Activated T-cell treated with anti-CD3 and anti-CD28 coated beads, Interleukin-2, amount 50 U/mL, for 24 hours (primary cell): ENCODE data around the gene PARD3B.

ENCODE experiments used
- DNase-seq: peaks from one replicate; pipeline ENCODE4 v3.0.0-alpha.2; 2020
- H3K27ac Mint-ChIP-seq: 2 replicates; pipeline ENCODE4 v1.8.0; 2020; ENCODE audit warnings: mild to moderate bottlenecking, mixed read lengths
- H3K27me3 Mint-ChIP-seq: 2 replicates; pipeline ENCODE4 v1.8.0; 2020; ENCODE audit warnings: mixed read lengths
- H3K36me3 Mint-ChIP-seq: 2 replicates; pipeline ENCODE4 v1.8.0; 2020; ENCODE audit warnings: low read depth, mixed read lengths
- H3K4me1 Mint-ChIP-seq: 2 replicates; pipeline ENCODE4 v1.8.0; 2020; ENCODE audit warnings: low read depth, mixed read lengths
- H3K4me3 Mint-ChIP-seq: 2 replicates; pipeline ENCODE4 v1.8.0; 2020; ENCODE audit warnings: mild to moderate bottlenecking, moderate library complexity, mixed read lengths
- H3K9me3 Mint-ChIP-seq: 2 replicates; pipeline ENCODE4 v1.8.0; 2020; ENCODE audit warnings: mixed read lengths

The PARD3B gene

DNA sequence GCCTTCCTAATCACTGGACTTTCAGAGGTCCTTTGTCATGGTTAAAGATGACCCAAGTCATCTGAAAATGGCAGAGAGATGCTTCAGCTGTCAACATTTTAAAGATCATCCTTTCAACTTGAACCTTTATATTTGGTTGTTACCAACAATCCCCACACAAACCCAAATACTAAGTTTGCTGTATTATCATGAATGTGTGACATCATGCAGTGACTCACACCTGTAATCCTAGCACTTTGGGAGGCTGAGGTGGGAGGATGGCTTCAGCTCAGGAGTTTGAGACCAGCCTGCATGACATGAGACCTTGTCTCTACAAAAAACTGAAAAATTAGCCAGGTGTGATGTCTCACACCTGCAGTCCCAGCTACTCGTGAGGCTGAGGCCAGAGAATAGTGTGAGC lies 1081.8 kb downstream of the PARD3B start:
- Mint-ChIP-seq H3K27me3 (no peaks in the 10 kb centered on the region), H3K9me3 (no peaks in the 10 kb centered on the region), H3K27ac (no peak overlapping the region), H3K36me3 (no peaks in the 10 kb centered on the region), H3K4me1 (no peaks in the 10 kb centered on the region), H3K4me3 (no peak overlapping the region)
- DNase-seq = no peak

DNA sequence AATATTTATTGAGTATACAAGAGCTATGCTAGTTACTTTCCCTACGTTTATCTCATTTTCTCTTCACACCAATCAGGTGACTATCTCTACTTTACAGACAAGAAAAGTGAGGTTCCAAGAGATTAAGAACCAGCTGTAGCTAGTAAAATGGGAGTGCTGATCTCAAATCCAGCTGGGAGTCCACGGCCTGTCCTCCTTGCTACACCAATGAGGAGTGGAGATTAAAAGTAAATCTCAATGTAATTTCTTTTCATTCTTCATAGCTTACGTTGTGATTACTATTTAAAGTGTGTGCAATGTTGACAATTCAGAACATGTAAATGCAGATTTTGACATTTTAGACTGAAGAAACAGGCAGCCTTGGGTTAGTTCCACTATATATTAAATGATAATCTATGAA lies 1083.1 kb downstream of the PARD3B start:
- DNase-seq = no peak
- no peak overlapping the region for H3K27ac Mint-ChIP-seq
- no peaks in the 10 kb centered on the region for H3K9me3 Mint-ChIP-seq
- H3K27me3 Mint-ChIP-seq = no peaks in the 10 kb centered on the region
- no peaks in the 10 kb centered on the region for H3K4me1 Mint-ChIP-seq
- H3K4me3 Mint-ChIP-seq = no peak overlapping the region
- H3K36me3 Mint-ChIP-seq = no peaks in the 10 kb centered on the region

DNA sequence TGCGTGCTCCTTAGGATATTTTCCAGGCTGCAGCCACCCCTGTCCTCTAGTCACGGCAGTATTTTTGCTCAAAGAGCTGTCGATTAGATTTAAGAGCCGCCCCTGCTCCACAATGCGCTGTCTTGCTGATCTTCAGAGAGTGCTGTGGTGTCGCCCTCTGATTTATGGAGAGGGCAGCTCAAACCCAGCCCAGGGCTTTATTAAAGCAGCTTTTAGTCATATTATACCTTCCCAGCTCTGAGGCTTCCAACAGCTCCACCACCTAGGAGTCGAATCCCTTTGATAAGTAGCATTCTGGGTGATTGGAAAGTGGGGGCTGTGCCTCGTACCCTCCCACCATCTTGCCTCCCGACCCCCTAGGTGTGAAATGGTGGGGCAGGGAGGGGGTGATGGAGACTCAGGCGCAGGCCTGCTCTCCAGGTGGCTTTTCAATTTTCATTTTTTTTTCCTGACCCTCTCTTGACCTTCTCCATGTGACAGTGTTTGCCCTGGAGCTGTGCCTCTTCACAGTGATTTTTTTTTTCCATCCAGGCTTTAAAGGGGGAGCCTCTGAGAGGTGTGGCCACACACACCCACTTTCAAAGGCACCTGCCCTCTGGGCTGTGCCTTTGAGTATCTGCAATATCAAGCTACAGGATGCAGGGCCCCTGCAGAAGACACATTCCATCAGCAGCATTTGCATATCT lies 1084.0 kb downstream of the PARD3B start:
- Mint-ChIP-seq H3K36me3 (no peaks in the 10 kb centered on the region), H3K9me3 (no peaks in the 10 kb centered on the region), H3K27me3 (no peaks in the 10 kb centered on the region), H3K4me3 (no peak overlapping the region), H3K27ac (no peak overlapping the region), H3K4me1 (no peaks in the 10 kb centered on the region)
- no peak for DNase-seq

DNA sequence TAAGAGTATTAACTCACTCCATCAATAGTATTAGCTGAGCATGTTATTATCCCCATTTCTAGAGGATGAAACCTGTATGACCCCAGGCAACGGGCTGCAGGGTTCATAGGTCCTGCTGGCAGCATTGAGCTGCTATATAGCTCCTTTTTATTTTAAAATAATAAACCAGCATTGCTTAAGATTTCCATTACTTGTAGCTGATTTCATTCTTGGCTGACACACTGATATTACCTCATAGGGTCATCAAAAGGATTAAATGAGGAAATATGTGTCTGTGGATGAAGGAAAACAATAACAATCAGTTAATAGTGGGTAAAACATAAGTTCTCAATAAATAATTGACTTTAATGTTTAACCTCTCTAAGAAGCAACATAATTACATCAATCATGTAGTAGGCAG lies 1088.7 kb downstream of the PARD3B start:
- Mint-ChIP-seq H3K9me3 (no peaks in the 10 kb centered on the region), H3K4me1 (peaks cover 15% of the 10 kb centered on the region), H3K36me3 (no peaks in the 10 kb centered on the region), H3K27me3 (no peaks in the 10 kb centered on the region), H3K27ac (no peak overlapping the region), H3K4me3 (no peak overlapping the region)
- no peak for DNase-seq

DNA sequence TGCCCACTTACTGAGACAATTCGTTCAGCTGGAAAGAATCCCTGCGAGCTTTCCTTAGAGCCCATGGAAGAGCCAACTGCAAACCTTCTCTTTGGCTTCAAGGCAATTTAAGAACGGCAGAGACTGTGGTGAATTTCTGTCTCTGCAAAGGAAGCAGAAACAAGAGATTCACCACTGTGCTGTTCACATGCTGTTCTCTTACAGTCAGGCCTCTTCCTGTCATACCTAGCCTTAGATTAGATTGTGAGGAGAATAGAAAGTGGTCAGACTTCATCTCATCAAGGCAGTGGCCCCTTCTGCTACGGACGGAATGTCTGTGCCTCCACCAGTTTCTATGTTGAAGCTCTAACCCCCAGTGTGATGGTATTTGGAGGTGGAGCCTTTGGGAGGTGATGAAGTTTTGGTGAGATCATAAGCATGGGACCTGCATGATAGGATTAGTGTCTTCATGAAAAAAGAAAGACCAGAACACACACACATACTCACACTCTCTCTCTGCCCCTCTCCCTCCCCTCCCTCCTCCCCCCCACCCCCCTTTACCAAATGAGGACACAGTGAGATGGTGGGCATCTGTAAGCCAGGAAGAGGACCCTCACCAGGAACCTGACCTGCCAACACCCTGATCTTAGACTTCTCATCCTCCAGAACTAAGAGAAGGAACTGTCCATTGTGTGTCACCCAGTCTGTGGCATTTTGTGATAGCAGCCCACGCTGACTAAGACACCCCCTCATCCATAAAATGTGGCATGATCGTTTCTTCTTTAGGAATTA lies 1091.5 kb downstream of the PARD3B start:
- H3K4me3 Mint-ChIP-seq = no peak overlapping the region
- no peaks in the 10 kb centered on the region for H3K27me3 Mint-ChIP-seq
- H3K4me1 Mint-ChIP-seq = peaks cover 22% of the 10 kb centered on the region
- DNase-seq = no peak
- H3K9me3 Mint-ChIP-seq = no peaks in the 10 kb centered on the region
- H3K36me3 Mint-ChIP-seq = no peaks in the 10 kb centered on the region
- no peak overlapping the region for H3K27ac Mint-ChIP-seq

DNA sequence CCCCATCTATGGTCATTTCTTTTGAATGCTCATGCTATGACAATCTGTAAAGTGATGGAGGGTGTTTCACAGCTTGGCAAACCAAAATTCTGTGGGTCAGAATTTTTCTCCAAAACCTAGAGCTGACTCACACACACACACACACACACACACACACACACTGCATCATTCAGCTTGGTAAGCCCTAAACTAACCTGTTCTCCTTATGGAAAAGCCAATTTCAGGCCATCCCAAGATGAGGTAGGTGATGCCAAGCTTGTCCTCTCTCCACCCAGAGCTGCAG lies 1092.0 kb downstream of the PARD3B start:
- no peak overlapping the region for H3K4me3 Mint-ChIP-seq
- H3K36me3 Mint-ChIP-seq = no peaks in the 10 kb centered on the region
- no peaks in the 10 kb centered on the region for H3K27me3 Mint-ChIP-seq
- DNase-seq = no peak
- H3K9me3 Mint-ChIP-seq = no peaks in the 10 kb centered on the region
- H3K4me1 Mint-ChIP-seq = peaks cover 22% of the 10 kb centered on the region
- peak overlapping the region; percentile 33 for H3K27ac Mint-ChIP-seq

DNA sequence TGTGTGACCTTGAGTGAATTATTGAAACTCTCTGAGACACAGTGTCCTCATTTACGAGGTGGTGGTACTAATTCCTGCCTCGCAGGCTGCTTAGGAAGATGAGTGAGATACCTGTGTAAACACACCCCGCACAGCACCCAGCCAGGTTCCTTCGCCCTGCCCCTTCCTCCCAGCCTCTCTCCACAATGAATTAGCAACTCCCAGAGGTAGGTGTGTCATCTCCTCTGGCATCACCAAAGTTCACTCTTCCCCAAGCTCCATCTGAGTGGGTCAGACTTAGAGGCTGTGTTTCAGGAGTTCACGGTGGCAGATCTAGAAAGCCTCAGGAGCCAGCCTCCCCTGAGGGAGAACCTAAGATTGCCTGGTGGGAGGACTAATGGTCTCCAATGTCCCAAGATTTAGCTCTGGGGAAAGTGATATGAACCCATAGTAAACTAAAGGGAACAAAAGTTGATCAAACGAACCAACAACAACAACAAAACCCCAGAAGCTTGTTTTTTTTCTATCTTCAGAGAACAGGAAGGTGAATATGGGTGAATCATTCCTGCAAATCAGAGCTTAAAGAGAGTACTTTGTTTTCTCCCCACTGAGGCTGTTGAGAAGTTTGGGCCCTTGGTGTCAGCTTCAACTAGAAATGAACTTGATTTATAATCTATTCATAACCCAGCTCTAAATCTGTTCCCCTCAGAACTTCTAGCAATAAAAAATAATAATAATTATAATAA lies 1092.7 kb downstream of the PARD3B start:
- no peak for DNase-seq
- Mint-ChIP-seq H3K4me3 (no peak overlapping the region), H3K9me3 (no peaks in the 10 kb centered on the region), H3K27ac (peak overlapping the region; percentile 33), H3K4me1 (peaks cover 22% of the 10 kb centered on the region), H3K36me3 (no peaks in the 10 kb centered on the region), H3K27me3 (peaks cover 5% of the 10 kb centered on the region)

DNA sequence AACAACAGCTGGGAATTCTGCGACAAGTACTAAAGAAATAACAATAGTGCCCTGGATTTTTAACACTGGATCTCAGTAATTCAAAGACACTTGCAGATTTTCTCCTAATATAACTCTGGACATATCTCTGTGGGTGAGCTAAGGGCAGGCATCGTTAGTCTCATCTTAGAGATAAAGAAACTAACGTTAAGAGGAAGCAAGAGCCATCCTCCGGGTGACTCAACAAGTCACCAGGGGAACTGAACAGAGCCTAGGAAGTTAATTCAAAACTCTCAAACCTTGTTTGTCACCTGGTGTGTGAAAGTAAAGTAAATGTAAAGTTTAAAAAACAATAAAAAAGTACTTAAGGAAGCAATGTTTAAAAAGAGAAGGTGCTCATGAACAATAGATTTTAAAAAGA lies 1095.4 kb downstream of the PARD3B start:
- H3K4me3 Mint-ChIP-seq = no peak overlapping the region
- peaks cover 10% of the 10 kb centered on the region for H3K27me3 Mint-ChIP-seq
- H3K9me3 Mint-ChIP-seq = no peaks in the 10 kb centered on the region
- peaks cover 22% of the 10 kb centered on the region for H3K4me1 Mint-ChIP-seq
- H3K36me3 Mint-ChIP-seq = no peaks in the 10 kb centered on the region
- DNase-seq = no peak
- H3K27ac Mint-ChIP-seq = no peak overlapping the region

DNA sequence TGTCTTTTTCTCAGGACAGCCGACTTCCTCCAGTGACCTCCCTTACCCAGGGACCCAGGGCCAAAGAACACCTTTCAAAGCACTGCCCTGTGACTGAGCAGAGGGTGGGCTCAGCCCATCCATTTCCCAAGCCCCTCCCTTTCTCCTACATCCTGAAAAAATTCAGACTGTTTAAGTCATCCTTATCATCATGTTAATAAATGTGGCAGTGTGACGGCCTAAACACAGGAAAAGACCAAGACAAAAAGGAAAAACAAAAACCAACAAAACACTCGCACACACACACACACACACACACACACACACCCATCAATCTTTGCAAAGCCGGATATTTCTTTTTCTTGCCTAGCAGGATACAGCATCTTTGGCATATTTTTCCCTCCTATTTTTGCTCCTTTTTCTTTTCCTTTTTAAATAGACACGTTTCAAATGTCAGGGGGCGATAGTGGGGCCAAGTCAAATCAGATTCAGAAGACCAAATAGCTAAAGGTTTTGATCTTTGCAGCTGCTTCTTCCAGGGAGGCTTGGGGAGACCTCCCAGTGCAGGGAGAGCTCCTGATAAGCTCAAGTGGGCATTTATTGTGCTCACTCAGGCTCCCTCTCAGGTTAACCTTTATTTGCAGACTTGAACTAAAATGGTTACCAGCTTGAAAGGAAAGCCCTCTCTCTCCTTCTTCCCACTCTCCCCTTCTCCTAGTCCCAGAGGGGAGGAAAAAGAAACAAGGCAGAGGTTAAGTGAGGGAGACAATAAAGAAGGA lies 1097.5 kb downstream of the PARD3B start:
- Mint-ChIP-seq H3K4me1 (peaks cover 10% of the 10 kb centered on the region), H3K9me3 (no peaks in the 10 kb centered on the region), H3K27me3 (peaks cover 10% of the 10 kb centered on the region), H3K36me3 (no peaks in the 10 kb centered on the region), H3K27ac (no peak overlapping the region), H3K4me3 (no peak overlapping the region)
- no peak for DNase-seq

DNA sequence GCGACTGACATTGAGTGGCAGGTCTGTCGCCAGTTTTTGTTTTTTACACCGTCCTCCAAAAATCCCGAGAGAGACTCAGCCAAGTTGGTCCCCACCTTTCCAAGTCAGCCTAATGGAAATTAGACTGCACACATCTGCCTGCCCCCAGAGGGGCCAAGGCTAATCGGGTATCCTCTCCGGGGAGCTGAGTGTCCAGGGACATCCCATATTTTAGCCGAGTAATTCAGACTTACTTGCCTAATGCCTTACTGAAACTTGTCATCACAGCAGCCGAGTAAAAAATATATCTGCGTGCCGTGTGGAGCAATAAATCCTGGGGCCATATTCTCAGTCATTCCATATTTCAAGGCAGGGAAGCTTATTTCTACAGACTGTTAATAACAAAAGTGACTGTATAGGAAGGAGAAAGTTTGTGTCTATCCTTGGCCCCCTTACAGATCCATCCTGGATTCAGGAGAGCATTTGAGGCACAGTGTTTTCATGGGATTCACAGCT lies 1098.2 kb downstream of the PARD3B start:
- no peak for DNase-seq
- Mint-ChIP-seq H3K36me3 (no peaks in the 10 kb centered on the region), H3K4me3 (no peak overlapping the region), H3K27me3 (peaks cover 10% of the 10 kb centered on the region), H3K4me1 (peaks cover 7% of the 10 kb centered on the region), H3K27ac (no peak overlapping the region), H3K9me3 (no peaks in the 10 kb centered on the region)

DNA sequence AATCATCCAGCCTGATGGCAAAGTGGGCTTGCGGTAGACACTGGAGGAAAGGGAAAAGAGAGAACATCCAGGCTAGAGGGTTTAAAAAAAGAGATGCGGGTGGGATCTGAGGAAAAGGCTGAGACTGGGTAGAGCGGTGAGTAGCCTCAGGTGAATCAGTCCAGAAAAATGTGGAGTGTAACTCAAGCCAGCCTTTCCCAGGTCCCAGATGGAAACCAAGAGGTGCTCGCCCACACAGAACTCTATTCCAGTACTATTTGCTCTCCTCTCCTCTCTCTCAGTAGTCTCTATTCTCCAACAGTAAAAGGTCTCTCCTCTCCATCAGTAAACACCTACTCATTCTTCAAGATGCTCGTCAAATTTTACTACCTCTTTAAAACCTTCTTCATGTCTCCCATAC lies 1098.7 kb downstream of the PARD3B start:
- no peak overlapping the region for H3K4me3 Mint-ChIP-seq
- no peak overlapping the region for H3K27ac Mint-ChIP-seq
- no peaks in the 10 kb centered on the region for H3K9me3 Mint-ChIP-seq
- no peak for DNase-seq
- H3K27me3 Mint-ChIP-seq = peaks cover 10% of the 10 kb centered on the region
- no peaks in the 10 kb centered on the region for H3K36me3 Mint-ChIP-seq
- peaks cover 7% of the 10 kb centered on the region for H3K4me1 Mint-ChIP-seq

DNA sequence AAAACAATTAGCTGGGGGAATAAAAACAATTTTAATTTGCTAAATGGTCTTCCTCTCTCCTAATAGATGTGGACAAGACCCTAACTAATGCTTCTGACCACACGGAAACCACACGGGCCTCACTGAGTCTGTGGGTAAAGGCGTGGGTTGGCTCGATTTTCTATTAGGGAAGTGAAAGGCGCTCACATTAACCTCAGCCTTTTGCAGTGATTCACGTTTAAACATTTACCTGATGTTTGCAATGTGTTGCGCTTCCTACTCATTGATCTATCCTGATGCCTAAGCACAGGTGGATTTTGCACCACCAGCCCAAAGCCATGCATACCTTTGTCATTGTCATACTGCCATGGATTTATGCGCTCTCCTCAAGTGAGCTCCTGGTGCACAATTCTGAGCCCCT lies 1101.4 kb downstream of the PARD3B start:
- H3K27ac Mint-ChIP-seq = no peak overlapping the region
- DNase-seq = no peak
- H3K9me3 Mint-ChIP-seq = no peaks in the 10 kb centered on the region
- H3K36me3 Mint-ChIP-seq = no peaks in the 10 kb centered on the region
- no peaks in the 10 kb centered on the region for H3K4me1 Mint-ChIP-seq
- peaks cover 10% of the 10 kb centered on the region for H3K27me3 Mint-ChIP-seq
- no peak overlapping the region for H3K4me3 Mint-ChIP-seq

DNA sequence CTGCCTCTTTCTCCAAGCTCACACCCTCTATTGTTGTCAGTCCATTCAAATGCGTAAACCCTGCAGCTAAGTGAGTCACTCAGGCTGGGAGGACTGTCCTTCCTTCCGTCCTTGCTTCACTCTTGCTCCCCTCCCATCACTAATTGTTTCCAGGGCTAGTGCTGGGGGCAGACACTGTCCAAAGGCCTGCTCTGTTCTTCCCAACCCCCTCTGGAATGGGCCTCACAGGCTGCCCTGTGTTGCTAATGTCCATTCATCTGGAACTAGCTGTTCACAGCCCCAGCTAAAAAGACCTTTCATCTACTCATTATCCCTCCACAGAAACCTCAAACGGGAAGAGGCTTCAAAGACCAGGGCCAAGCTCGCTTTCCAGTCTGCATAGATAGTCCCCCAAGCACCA lies 1105.2 kb downstream of the PARD3B start:
- Mint-ChIP-seq H3K9me3 (no peaks in the 10 kb centered on the region), H3K4me3 (no peak overlapping the region), H3K27ac (no peak overlapping the region), H3K4me1 (peaks cover 3% of the 10 kb centered on the region), H3K27me3 (no peaks in the 10 kb centered on the region), H3K36me3 (no peaks in the 10 kb centered on the region)
- no peak for DNase-seq

DNA sequence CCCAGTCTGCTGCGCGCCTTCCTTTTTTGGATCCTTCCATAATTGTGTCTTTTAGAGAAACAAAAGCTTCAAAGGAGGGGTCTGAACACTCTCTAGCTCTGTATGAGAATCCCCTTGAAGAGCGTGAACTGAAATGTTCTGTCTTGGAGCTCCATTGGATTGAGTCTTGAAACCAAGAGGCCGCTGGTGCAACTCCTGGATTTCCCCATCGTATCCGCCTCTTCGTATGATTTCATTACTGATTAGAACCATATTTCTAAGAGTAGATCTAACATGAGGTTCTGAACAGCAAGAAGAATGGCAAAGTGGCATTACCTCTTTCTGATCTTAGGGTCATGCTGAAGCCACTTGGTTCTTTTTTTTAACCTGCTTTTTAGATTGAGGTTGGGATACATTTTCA lies 1105.7 kb downstream of the PARD3B start:
- DNase-seq = no peak
- Mint-ChIP-seq H3K27ac (no peak overlapping the region), H3K4me1 (peaks cover 5% of the 10 kb centered on the region), H3K4me3 (no peak overlapping the region), H3K27me3 (no peaks in the 10 kb centered on the region), H3K9me3 (no peaks in the 10 kb centered on the region), H3K36me3 (no peaks in the 10 kb centered on the region)
